Measurements from ENCODE around the gene RNF223. TPM values are rescaled to one million over a fixed set of nuclear protein-coding genes. Genes with fewer than 3 reads are reported as not detected.
A peak's percentile ranks its signal among the peaks of the same experiment; 100 is the strongest.

Gene RNF223
- total RNA-seq, 4 donors from 2014 or later: 3.0 to 7.5 (median 5.0) TPM

GRCh38 chr1:1024149-1024770, 49.8 kb downstream of the RNF223 start:
- Histone ChIP-seq H3K4me3 (no peak overlapping the region), H3K36me3 (no peaks in the 10 kb centered on the region), H3K27me3 (no peaks in the 10 kb centered on the region), H3K27ac (no peak overlapping the region), H3K9me3 (no peaks in the 10 kb centered on the region), H3K4me1 (peaks cover 6 to 17% (median 15%) of the 10 kb centered on the region in 4 donors)
- intact Hi-C loops (cut with DNase I; ENCODE audit: low total_unique reads) (no loop called here), in situ Hi-C loops (cut with MboI; ENCODE audit: low pct_ligation_motif_present in 1 of 4, low pct_unique_long_range_greater_than_20kb in 1 of 4, low sequenced_read_pairs in 3 of 4) (no loop called here)
- DNase-seq: no peak
- TF ChIP-seq EP300 (IDR thresholded peaks at IDR 0.05; ENCODE audit: low read depth) (no peak), POLR2A (IDR thresholded peaks at IDR 0.05) (no peak), POLR2AphosphoS5 (IDR thresholded peaks at IDR 0.05) (no peak), CTCF (IDR thresholded peaks at IDR 0.05) (no peak)
- 82% methylated on average over 9 of the region's 9 CpGs; no CpG with 5 or more reads in 1 of the 2 donors for WGBS, 2 donors (ENCODE audit: low coverage in 1 of 2)

- Histone ChIP-seq H3K36me3 (no peaks in the 10 kb centered on the region), H3K4me1 (peaks cover 6 to 23% (median 20%) of the 10 kb centered on the region in 4 donors), H3K27ac (no peak overlapping the region), H3K27me3 (no peaks in the 10 kb centered on the region), H3K9me3 (no peaks in the 10 kb centered on the region), H3K4me3 (no peak overlapping the region)
- DNase-seq: no peak
- WGBS, 2 donors (ENCODE audit: low coverage in 1 of 2): 76% methylated on average over 13 of the region's 13 CpGs; no CpG with 5 or more reads in 1 of the 2 donors
- intact Hi-C loops (cut with DNase I; ENCODE audit: low total_unique reads) (no loop called here), in situ Hi-C loops (cut with MboI; ENCODE audit: low pct_ligation_motif_present in 1 of 4, low pct_unique_long_range_greater_than_20kb in 1 of 4, low sequenced_read_pairs in 3 of 4) (no loop called here)
- TF ChIP-seq POLR2A (IDR thresholded peaks at IDR 0.05): no peak
These were observed 50.4 kb downstream of the RNF223 start for GRCh38 chr1:1023700-1024099.

GRCh38 chr1:1022302-1023009, 51.6 kb downstream of the RNF223 start:
- in situ Hi-C loops (cut with MboI; ENCODE audit: low pct_ligation_motif_present in 1 of 4, low pct_unique_long_range_greater_than_20kb in 1 of 4, low sequenced_read_pairs in 3 of 4) (no loop called here), intact Hi-C loops (cut with DNase I; ENCODE audit: low total_unique reads) (no loop called here)
- no peak overlapping the region for H3K4me3 ChIP-seq
- no peaks in the 10 kb centered on the region for H3K27me3 ChIP-seq
- H3K36me3 ChIP-seq: no peaks in the 10 kb centered on the region
- no peak for DNase-seq
- 86% methylated on average over 27 of the region's 27 CpGs; no CpG with 5 or more reads in 1 of the 2 donors for WGBS, 2 donors (ENCODE audit: low coverage in 1 of 2)
- no peak overlapping the region for H3K27ac ChIP-seq
- peaks cover 6 to 23% (median 20%) of the 10 kb centered on the region in 4 donors for H3K4me1 ChIP-seq
- TF ChIP-seq POLR2A (IDR thresholded peaks at IDR 0.05) (no peak), EP300 (IDR thresholded peaks at IDR 0.05; ENCODE audit: low read depth) (no peak), POLR2AphosphoS5 (IDR thresholded peaks at IDR 0.05) (no peak), CTCF (IDR thresholded peaks at IDR 0.05) (no peak)
- no peaks in the 10 kb centered on the region for H3K9me3 ChIP-seq

GRCh38 chr1:1021920-1022259, 52.2 kb downstream of the RNF223 start:
- Histone ChIP-seq H3K36me3 (no peaks in the 10 kb centered on the region), H3K27me3 (no peaks in the 10 kb centered on the region), H3K4me3 (no peak overlapping the region), H3K4me1 (peaks cover 6 to 23% (median 20%) of the 10 kb centered on the region in 4 donors), H3K27ac (no peak overlapping the region), H3K9me3 (no peaks in the 10 kb centered on the region)
- intact Hi-C loops (cut with DNase I; ENCODE audit: low total_unique reads): no loop called here
- in situ Hi-C loops (cut with MboI; ENCODE audit: low pct_ligation_motif_present in 1 of 4, low pct_unique_long_range_greater_than_20kb in 1 of 4, low sequenced_read_pairs in 3 of 4): no loop called here
- TF ChIP-seq POLR2AphosphoS5 (IDR thresholded peaks at IDR 0.05): no peak
- WGBS, 2 donors (ENCODE audit: low coverage in 1 of 2): 95 to 100% methylated on average over 3 to 10 of the region's 10 CpGs
- DNase-seq: no peak

- TF ChIP-seq POLR2AphosphoS5 (IDR thresholded peaks at IDR 0.05): peak in 1 of 3 donors; percentile 19
- no peak for TF ChIP-seq POLR2A (IDR thresholded peaks at IDR 0.05)
- Histone ChIP-seq H3K9me3 (no peaks in the 10 kb centered on the region), H3K27ac (peak overlapping the region in 3 of 4 donors; percentile 93 to 98 (median 93)), H3K27me3 (no peaks in the 10 kb centered on the region), H3K4me1 (peaks cover 6 to 23% (median 20%) of the 10 kb centered on the region in 4 donors), H3K36me3 (no peaks in the 10 kb centered on the region), H3K4me3 (peak overlapping the region in 3 of 4 donors; percentile 57 to 78 (median 77))
- WGBS, 2 donors (ENCODE audit: low coverage in 1 of 2): 21% methylated on average over 30 of the region's 33 CpGs; no CpG with 5 or more reads in 1 of the 2 donors
- peak; percentile 75 for DNase-seq
- in situ Hi-C loops (cut with MboI; ENCODE audit: low pct_ligation_motif_present in 1 of 4, low pct_unique_long_range_greater_than_20kb in 1 of 4, low sequenced_read_pairs in 3 of 4) (no loop called here), intact Hi-C loops (cut with DNase I; ENCODE audit: low total_unique reads) (no loop called here)
These were observed 52.8 kb downstream of the RNF223 start for GRCh38 chr1:1021010-1021919.

Other genes starting within 250 kb of the RNF223 start
- 10 to 100 TPM in 1 of 4 donors, 1 to 10 TPM in 2, not detected in 1; 2.2 to 26.9 (median 3.0) TPM for gene SAMD11, start 150.4 kb downstream of the RNF223 start, total RNA-seq
- 10 to 100 TPM; 17.6 to 50.4 (median 31.6) TPM for gene NOC2L, start 115.0 kb downstream of the RNF223 start, total RNA-seq
- gene KLHL17, start 113.7 kb downstream of the RNF223 start, total RNA-seq: 10 to 100 TPM; 10.8 to 26.1 (median 11.4) TPM
- 1 to 10 TPM in 1 of 4 donors, under 1 TPM in 1, not detected in 2; 0.14 to 1.4 TPM for gene PLEKHN1, start 107.8 kb downstream of the RNF223 start, total RNA-seq
- gene PERM1, start 92.2 kb downstream of the RNF223 start, total RNA-seq: under 1 TPM in 1 of 4 donors, not detected in 3; 0.14 TPM
- gene HES4, start 74.2 kb downstream of the RNF223 start, total RNA-seq: 100 to 1,000 TPM in 1 of 4 donors, 10 to 100 TPM in 3; 10.8 to 140 (median 15.7) TPM
- gene ISG15, start 60.8 kb downstream of the RNF223 start, total RNA-seq: 10 to 100 TPM in 3 of 4 donors, not detected in 1; 36.0 to 70.6 (median 40.8) TPM
- gene AGRN, start 54.2 kb downstream of the RNF223 start, total RNA-seq: 100 to 1,000 TPM in 1 of 4 donors, 10 to 100 TPM in 3; 25.4 to 132 (median 44.8) TPM
- 100 to 1,000 TPM in 1 of 4 donors, 10 to 100 TPM in 3; 23.6 to 108 (median 47.3) TPM for gene C1orf159, start 41.8 kb upstream of the RNF223 start, total RNA-seq
- gene TTLL10, start 99.6 kb upstream of the RNF223 start, total RNA-seq: under 1 TPM in 2 of 4 donors, not detected in 2; 0.40 to 0.48 TPM
- 1 to 10 TPM in 2 of 4 donors, not detected in 2; 3.3 to 7.9 TPM for gene TNFRSF18, start 132.3 kb upstream of the RNF223 start, total RNA-seq
- 1 to 10 TPM in 1 of 4 donors, under 1 TPM in 1, not detected in 2; 0.55 to 4.8 TPM for gene TNFRSF4, start 139.8 kb upstream of the RNF223 start, total RNA-seq
- 100 to 1,000 TPM; 153 to 267 (median 226) TPM for gene SDF4, start 157.7 kb upstream of the RNF223 start, total RNA-seq
- gene B3GALT6, start 157.9 kb upstream of the RNF223 start, total RNA-seq: 10 to 100 TPM in 3 of 4 donors, 1 to 10 TPM in 1; 8.5 to 24.9 (median 12.2) TPM
- gene C1QTNF12, start 172.4 kb upstream of the RNF223 start, total RNA-seq: 10 to 100 TPM in 3 of 4 donors, not detected in 1; 11.9 to 52.8 (median 15.7) TPM
- gene UBE2J2, start 199.5 kb upstream of the RNF223 start, total RNA-seq: 100 to 1,000 TPM in 1 of 4 donors, 10 to 100 TPM in 3; 49.6 to 110 (median 59.1) TPM
- gene SCNN1D, start 206.1 kb upstream of the RNF223 start, total RNA-seq: 1 to 10 TPM; 1.5 to 3.5 (median 2.4) TPM
- gene ACAP3, start 233.6 kb upstream of the RNF223 start, total RNA-seq: 100 to 1,000 TPM in 2 of 4 donors, 10 to 100 TPM in 2; 52.4 to 190 (median 99.5) TPM
- gene PUSL1, start 234.3 kb upstream of the RNF223 start, total RNA-seq: 10 to 100 TPM in 3 of 4 donors, 1 to 10 TPM in 1; 7.0 to 35.9 (median 20.5) TPM